SK-N-SH treated with all-trans-retinoic acid at 6 μM for 48 hours (cell line): Measurements from ENCODE around the gene COMMD8.

Source experiments
- ARNTL ChIP-seq: fragments of 450-650 bp; formaldehyde crosslinking; IDR thresholded peaks from 2 replicates; pipeline ENCODE4 v1.5.0; 2020; ENCODE audit warnings: low read depth, mild to moderate bottlenecking, moderate library complexity, borderline replicate concordance
- PPARA ChIP-seq: fragments of 250-450 bp; sonication (Bioruptor Pico); IDR thresholded peaks from 2 replicates; pipeline ENCODE4 v1.5.0; 2020; ENCODE audit warnings: mild to moderate bottlenecking, borderline replicate concordance
- TF ChIP-seq, protein P1 (sequence below): fragments of 250-450 bp; sonication (Bioruptor Pico); IDR thresholded peaks from 2 replicates; pipeline ENCODE4 v1.5.1; 2021; ENCODE audit warnings: mild to moderate bottlenecking, moderate library complexity

DNA sequence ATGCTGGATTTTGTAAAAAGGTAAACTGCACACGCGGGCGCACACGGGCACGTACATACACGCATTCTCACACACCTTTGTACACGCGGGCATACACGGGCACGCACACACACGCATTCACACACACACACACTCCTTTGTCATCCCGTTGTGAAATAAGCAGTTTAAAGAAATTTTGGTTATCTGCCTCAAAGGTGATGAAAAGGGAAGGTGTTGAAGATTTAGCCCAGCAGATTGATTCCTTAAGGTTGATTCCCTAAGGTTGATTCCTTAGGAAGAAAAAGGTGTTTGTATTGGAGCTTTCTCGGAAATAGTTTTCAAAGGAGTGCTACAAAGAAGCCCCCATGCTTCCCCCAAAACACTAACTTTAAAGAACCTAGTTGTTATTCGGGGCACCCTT is 22.3 kb upstream of the COMMD8 start:
- TF ChIP-seq ARNTL (CRISPR knock-in tag) (no peak), PPARA (CRISPR knock-in tag) (no peak)
- TF ChIP-seq, protein P1, sequence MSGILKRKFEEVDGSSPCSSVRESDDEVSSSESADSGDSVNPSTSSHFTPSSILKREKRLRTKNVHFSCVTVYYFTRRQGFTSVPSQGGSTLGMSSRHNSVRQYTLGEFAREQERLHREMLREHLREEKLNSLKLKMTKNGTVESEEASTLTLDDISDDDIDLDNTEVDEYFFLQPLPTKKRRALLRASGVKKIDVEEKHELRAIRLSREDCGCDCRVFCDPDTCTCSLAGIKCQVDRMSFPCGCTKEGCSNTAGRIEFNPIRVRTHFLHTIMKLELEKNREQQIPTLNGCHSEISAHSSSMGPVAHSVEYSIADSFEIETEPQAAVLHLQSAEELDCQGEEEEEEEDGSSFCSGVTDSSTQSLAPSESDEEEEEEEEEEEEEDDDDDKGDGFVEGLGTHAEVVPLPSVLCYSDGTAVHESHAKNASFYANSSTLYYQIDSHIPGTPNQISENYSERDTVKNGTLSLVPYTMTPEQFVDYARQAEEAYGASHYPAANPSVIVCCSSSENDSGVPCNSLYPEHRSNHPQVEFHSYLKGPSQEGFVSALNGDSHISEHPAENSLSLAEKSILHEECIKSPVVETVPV, result no peak
